ENCODE results near the gene PAX3.

Gene PAX3

DNA sequence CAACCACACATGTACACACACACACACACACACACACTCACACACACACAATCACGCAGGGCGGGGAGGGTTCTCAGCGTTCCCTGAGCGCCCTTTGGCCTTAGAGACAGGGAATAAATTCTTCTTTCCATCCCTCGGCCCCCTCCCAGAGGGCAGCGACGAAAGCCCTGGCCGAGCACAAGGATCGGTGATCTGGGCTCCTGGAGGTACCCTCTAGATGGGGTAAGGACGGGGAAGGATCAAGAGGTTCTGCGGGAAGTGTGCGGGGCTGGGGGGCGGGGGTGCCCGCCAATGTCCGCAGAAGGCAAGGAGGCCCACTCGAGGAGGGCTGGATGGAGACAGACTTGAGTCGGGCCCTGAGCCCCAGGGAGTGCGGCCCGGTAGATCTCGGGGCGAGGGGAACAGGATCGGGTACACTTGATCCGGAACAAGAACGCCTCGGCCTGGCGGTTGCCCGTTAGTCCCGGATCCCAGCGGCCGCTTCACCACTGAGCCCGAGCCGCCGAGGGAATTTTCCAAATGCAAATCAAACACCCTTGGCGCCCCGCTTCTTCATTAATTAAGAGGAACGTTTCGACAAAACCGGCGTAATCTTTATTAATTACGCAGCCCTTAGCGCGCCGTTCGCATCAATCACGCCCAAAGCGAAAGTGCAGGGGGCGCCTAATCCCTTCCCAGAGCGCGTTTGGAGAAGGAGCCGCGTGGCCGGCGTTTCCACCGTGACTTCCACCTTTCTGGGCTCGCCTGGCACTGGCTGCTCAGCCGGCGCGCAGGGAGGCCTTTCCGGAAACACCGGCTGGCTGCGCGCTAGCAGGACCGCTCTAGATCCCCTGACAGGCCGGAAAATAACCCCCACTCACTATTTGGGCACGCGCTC lies 7.0 kb upstream of the PAX3 start:
- no peak for DNase-seq (ENCODE audit: extremely low read depth, insufficient read length)
- no peak for TF ChIP-seq CTCF (IDR thresholded peaks at IDR 0.05; ENCODE audit: insufficient read depth, low read length, poor library complexity, severe bottlenecking)
- no peaks in the 10 kb centered on the region for H3K36me3 ChIP-seq (ENCODE audit: control insufficient read depth, insufficient read depth, low read length)
- peaks cover 7% of the 10 kb centered on the region for H3K27me3 ChIP-seq (replicated peaks; ENCODE audit: control insufficient read depth, insufficient read depth, low read length)
- H3K4me3 ChIP-seq (replicated peaks; ENCODE audit: low read depth, low read length) = peak overlapping the region; percentile 68

GRCh38 chr2:222304737-222305515 lies 6.1 kb upstream of the PAX3 start:
- Histone ChIP-seq H3K4me3 (replicated peaks; ENCODE audit: low read depth, low read length) (peak overlapping the region; percentile 68), H3K27me3 (replicated peaks; ENCODE audit: control insufficient read depth, insufficient read depth, low read length) (peaks cover 7% of the 10 kb centered on the region)
- TF ChIP-seq CTCF (IDR thresholded peaks at IDR 0.05; ENCODE audit: insufficient read depth, low read length, poor library complexity, severe bottlenecking) = no peak

GRCh38 chr2:222303828-222304736 lies 5.3 kb upstream of the PAX3 start:
- H3K27me3 ChIP-seq (replicated peaks; ENCODE audit: control insufficient read depth, insufficient read depth, low read length) = peaks cover 7% of the 10 kb centered on the region
- peak overlapping the region; percentile 22; the same call in 1 of the 2 replicates for H3K4me3 ChIP-seq (replicated peaks; ENCODE audit: low read depth, low read length)
- no peak for DNase-seq (ENCODE audit: extremely low read depth, insufficient read length)
- no peak for TF ChIP-seq CTCF (IDR thresholded peaks at IDR 0.05; ENCODE audit: insufficient read depth, low read length, poor library complexity, severe bottlenecking)
- no peaks in the 10 kb centered on the region for H3K36me3 ChIP-seq (ENCODE audit: control insufficient read depth, insufficient read depth, low read length)

More at GRCh38 chr2:222304737-222305515, 6.1 kb upstream of the PAX3 start:
- no peaks in the 10 kb centered on the region for H3K36me3 ChIP-seq (ENCODE audit: control insufficient read depth, insufficient read depth, low read length)
- DNase-seq (ENCODE audit: extremely low read depth, insufficient read length) = no peak

GRCh38 chr2:222303045-222303827 lies 4.4 kb upstream of the PAX3 start:
- DNase-seq (ENCODE audit: extremely low read depth, insufficient read length) = no peak
- no peak for TF ChIP-seq CTCF (IDR thresholded peaks at IDR 0.05; ENCODE audit: insufficient read depth, low read length, poor library complexity, severe bottlenecking)
- Histone ChIP-seq H3K4me3 (replicated peaks; ENCODE audit: low read depth, low read length) (no peak overlapping the region), H3K27me3 (replicated peaks; ENCODE audit: control insufficient read depth, insufficient read depth, low read length) (peaks cover 7% of the 10 kb centered on the region), H3K36me3 (ENCODE audit: control insufficient read depth, insufficient read depth, low read length) (no peaks in the 10 kb centered on the region)

All from GM06990 (cell line).